Cortex of kidney (tissue), 1 donor: ENCODE measurements around the gene ADCY5.

ENCODE experiments used
- DNase-seq: peaks from one replicate; lab custom pipeline; 2025; lab: John Stamatoyannopoulos, UW

ADCY5 gene

DNA sequence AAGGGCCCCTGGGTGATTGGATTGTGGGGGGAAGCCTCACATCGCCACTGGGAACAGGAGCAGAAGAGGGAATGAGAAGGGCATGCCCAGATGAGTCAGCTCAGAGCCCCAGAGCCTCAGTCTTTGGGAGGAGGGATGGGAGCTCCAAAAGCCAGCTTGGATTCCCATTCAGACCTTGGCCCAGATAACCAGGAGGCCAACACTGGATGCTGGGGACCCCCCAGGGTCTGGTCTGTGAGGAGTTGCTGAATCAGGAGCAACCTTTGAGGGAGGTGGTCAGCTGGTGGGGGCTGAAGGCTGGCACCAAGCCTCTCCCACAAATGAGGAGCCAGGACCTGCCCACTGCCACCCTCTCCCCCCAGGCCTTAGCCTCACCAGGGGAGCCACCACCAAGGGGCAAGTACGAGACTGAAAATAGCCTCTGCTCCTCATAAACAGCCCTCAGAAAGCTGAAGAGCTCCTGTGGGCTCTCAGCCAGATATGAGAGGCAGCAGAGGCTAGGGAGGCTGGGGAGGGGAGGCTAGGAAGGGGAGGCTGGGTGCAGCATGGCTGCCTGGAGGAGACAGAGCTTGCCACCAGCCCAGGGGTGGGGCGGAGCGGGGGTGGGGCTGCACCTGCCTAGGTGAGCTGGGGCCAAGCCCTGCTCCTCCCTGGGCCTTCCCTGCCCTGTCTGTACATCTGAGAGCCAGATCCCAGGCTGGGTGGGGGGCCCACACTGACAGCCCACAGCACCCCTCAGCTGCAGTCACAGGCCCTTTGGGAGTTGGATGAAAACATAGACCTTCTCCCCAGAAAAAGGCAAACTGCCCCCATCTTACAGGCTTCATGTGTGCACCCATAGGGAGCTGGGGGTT is 147.3 kb downstream of the ADCY5 start:
- DNase-seq: no peak

GRCh38 chr3:123300583-123300982 is 148.3 kb downstream of the ADCY5 start:
- no peak for DNase-seq

DNA sequence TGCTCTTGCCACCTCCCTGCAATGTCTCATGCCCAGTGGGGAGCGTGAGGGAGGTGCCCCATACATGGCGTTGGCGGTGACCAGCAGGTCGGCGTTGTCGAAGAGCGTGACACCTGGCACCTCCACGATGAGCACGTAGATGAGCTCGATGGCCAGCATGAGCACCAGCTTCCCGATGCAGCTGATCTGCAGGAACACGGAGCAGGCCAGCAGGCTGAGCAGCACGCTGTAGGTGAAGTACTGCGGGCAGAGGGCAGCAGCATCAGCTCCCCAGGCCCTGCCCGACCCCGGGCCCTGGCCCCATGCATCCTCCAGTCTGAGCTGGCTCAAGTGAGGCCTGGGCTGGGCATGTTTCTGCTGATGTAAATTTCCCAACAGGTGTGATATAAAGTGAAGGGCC is 148.8 kb downstream of the ADCY5 start:
- no peak for DNase-seq

DNA sequence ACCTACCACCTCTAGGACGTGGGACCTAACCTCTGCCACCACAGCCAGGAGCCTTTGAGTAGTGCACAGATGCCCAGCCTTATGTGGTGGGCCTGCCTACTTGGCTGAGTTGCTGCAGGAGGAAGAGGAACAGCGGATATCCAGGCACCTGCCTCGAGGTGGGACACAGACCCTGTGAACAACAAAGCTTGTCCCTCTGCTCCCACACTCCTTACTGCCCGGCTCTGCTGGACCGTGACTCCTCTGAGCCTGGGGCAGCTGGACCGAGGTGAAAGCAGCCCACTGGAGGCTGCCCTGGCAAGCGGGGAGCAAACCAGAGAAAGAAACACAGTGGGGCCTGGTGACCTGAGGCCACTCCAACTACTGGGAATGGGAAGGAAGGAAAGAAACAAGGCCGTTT is 149.3 kb downstream of the ADCY5 start:
- no peak for DNase-seq

DNA sequence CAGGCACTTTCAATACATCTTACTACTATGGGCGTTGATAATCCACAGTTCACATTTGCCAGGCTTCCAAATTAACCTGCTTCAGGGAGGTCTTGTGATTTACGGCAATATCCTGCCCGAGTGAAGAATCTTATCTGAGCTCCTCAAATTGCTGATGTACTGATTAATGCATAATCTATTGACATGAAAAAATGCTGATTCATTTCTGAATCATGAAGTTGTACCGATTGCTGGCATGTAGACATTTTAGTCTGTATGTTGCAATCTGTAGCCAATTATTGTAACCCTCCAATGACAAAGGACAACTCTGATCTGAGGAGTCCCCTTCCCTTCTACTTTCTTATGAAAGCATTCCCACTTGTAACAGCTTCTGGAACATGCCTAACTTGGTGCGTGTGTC is 150.0 kb downstream of the ADCY5 start:
- DNase-seq: no peak

DNA sequence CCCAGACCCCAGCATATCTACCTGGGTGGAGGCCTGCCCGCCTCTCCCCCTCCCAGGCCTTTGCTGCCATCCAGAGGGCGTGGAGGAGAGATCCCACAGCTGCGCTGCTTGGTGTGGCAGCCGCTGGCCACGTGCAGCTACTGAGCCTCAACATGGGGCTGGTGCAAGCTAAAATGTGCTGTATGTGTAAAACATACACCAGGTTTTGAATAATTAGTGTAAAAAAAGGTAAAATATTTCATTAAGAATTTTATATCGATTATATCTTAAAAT is 151.3 kb downstream of the ADCY5 start:
- DNase-seq: no peak

DNA sequence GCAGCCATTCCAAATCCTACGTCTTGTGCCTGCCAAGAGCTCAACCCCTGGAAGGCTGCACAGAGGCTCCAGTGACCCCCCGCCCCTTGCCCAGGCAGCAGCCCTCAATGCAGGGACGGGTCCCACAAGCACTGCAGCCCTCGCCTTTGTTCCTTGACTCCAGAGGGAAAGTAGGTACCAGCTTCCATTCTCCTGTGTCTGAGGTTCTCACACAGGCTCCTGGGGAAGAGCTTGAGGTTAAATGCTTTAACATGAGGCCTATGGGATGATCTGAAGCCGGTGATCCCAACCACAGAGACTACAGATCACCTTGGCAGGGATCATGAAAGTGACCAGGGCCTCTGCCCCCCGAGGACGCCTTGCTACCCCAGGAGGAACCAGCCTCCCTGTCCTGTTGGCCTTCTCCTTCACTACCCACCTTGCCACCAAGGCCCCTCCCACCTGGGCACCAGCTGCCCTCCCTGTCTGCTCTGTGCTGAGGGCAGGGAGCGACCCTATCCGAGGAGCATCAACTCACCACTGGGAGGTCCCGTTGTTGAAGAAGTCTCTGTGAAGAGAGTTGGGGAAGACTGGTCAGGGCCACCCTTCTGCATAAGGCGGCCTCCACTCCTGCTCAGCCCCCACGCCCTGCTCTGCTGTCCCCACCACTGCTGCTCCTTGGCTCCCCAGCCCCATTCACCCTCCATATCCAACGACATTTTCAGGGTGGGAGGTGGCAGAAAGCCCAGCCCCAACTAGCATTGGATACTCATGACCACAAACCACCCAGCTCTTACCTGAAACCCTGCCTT is 151.9 kb downstream of the ADCY5 start:
- DNase-seq: no peak

DNA sequence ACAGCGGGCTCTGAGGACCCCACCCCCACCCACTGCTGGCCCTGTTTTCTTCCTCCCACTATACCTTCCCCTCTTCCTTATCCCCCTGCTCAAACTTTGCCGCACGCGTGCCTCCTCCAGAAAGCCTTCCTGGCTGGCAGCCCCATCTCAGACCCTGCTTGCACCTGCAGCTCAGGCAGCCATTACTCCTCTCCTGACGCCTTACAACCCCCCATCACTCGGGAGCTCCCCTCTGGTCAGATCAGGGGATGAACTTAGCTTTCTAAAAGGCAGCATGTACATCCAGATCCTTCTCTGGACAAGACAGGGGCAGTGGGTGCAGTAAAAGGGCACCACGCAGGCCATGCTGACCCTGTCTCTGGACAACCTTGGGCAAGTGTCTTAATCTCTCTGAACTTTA is 152.6 kb downstream of the ADCY5 start:
- no peak for DNase-seq

DNA sequence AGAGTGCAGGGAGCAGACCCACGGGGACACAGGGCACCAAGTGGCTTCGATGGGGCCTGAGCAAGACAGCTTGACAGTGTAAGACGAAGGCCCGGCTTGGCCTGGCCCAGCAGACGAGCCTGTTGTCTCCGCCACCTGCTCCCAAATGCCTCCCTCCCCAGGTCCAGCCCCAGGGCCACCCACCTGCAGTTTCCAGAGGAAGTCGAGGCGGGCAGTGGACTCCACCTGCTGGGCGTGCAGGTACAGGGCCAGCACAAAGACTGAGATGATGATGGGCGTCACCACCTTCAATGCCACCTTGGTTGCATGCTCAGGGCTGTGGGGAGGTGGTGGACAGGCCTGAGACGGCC is 153.0 kb downstream of the ADCY5 start:
- no peak for DNase-seq

DNA sequence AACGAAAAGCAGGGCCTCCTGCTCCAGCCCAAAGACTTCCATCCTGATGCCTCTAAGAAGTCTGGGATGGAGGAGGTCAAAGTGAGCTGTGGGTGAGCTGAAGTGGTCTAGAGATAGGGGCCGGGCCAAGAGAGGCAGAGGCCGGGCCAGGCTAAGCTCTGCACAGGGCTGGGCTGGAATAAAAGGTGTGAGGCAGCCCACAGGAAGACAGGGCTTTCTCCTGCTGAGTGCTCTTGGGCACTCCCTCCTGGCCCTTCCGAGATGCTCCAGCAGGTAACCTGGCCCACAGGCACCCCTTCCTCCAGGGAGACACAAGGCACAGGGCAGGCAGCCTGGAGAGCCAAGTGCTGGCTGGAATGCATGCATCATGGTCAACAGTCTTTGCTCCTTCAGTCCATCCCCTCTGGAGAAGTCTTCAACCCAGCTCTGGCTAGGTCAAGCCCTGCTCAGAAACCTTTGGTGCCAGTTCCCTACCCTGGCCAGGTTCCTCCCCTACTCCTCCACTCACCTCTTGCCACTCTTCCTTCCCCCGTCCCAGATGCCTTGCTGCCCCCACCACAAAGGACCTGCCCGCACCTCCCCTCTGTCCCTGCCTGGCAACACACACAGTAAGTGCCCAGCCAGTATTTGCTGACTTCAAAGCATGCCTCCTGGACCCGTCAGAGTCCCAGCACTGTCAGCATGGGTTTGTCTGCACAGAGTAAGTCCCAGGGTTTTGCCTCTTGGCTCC is 153.6 kb downstream of the ADCY5 start:
- no peak for DNase-seq

DNA sequence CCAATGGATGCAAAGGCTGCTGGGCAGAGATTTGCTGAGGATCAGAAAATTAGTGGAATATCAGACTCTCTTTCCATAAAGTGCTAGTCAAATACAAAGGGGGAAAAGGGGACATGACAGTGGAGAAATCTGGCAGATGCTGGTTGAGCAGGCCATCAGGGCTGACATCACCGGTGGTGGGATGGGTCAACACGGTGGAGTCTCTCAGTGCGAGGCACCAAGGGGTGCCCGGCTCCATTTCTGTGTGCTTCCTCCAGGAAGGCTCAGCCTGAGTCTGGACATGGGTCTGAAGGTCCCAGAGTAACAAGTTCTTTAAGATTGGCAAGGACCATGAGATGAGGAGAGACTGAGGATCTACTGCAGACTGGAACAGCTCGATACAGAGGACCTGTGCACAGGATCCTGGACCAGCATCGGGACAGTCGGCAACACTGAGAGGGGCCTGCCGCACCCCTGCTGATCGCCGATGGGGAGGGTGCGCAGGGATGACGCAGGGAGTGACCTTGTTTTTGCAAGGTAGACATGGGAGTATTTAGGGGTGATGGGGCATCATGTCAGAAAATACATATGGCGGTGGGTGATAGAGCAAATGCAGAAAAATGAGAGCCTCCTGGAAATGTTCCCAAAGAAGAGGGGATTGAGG is 154.5 kb downstream of the ADCY5 start:
- DNase-seq: no peak

DNA sequence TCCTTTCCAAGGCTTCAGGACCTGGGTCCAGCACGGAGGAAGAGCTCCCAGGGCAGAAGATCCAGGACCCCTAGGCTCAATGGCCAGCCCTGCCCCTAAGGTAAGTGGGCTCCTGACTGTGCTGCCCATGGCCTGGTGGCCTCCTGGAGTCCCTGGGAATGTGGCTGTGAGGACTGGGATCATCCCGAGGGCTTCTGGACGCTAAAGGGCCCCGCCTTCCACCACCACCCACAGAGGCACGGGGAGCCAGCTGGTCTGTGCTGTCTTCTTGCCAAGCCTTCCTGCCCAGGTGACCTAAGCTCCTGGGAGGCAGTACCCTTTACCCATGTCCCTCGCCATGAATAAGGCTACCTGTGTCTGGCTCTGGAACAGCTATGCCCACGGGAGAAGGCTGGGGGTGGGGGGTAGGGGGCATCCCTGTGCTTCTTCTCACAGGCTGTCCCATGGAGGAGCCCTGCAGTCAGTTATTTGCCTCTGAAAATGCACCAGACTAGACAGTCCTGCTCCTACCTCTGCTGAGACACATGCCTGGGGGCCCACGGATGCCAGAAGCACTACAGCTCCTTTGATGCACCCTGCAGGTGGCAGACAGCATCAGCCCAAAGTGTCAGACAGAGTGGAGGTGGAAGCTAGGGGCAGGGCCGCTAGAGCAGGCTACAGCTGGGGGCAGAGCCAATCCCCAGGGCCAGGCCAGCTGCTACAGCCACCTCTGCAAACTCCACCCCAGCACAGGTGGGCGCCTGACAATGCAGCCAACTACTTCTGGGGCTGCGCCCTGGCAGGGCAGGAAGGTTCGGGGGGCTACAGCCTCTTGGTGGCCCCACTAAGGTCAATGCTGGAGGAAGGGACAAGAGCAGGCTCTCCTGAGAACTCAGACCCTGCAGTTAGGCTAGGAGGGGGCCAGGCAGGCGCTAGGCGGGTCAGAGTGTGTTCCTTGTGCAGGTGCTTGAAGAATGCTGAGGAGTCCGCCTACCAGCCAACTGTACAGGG is 156.3 kb downstream of the ADCY5 start:
- DNase-seq: no peak

GRCh38 chr3:123291404-123291803 is 157.5 kb downstream of the ADCY5 start:
- DNase-seq: no peak

- DNase-seq: no peak
Observed at GRCh38 chr3:123290962-123291361, 157.9 kb downstream of the ADCY5 start.

GRCh38 chr3:123290107-123290930 is 158.6 kb downstream of the ADCY5 start:
- DNase-seq: no peak

DNA sequence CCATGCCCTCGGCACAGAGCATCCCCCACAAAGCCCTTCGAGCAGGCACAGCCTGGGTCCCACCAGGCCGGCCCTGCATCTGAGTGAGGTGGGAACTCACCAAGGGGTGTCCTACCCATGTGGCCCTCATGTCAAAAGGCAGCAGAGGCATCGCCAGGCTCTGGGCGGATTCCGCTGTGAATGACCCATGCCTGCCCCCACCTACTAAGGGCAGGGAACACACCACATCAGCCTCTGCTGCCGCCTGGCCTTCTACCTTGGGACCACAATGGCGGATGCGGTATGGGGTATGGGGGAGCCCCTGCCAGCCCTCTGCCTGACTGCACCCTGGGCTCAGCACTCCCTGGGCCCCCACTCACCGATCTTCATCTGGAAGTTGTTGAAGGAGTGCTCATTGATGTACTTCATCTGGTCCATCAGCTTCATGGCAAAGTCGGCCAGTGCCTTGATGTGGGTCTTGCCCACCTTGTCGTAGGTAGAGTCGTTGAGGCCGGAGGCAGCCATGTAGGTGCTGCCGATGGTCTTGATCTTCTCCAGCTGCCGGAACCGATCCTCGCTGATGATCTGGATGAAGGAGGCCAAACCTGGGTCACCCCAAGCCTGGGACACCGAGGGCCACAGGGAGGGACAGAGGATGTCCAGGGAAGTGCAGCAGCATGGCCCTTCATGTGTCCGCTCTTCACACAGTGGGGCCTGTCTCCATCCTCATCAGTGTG is 159.3 kb downstream of the ADCY5 start:
- DNase-seq: no peak

DNA sequence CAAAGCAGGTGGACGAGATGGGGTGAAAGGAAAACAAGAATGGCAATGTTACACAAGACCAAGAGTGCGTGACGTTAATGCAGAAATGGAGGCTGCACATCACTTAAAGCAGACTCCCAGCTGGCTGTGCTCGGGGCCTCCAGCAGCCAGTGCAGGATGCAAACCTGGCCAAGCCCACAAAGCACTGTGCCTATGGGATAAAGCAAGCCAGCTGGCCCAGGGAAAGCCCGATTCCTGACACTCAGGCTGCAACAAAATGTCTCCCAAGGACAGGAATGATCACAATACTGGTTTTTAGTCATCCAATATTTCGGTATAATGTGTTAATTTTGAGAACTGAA is 161.0 kb downstream of the ADCY5 start:
- DNase-seq: no peak

DNA sequence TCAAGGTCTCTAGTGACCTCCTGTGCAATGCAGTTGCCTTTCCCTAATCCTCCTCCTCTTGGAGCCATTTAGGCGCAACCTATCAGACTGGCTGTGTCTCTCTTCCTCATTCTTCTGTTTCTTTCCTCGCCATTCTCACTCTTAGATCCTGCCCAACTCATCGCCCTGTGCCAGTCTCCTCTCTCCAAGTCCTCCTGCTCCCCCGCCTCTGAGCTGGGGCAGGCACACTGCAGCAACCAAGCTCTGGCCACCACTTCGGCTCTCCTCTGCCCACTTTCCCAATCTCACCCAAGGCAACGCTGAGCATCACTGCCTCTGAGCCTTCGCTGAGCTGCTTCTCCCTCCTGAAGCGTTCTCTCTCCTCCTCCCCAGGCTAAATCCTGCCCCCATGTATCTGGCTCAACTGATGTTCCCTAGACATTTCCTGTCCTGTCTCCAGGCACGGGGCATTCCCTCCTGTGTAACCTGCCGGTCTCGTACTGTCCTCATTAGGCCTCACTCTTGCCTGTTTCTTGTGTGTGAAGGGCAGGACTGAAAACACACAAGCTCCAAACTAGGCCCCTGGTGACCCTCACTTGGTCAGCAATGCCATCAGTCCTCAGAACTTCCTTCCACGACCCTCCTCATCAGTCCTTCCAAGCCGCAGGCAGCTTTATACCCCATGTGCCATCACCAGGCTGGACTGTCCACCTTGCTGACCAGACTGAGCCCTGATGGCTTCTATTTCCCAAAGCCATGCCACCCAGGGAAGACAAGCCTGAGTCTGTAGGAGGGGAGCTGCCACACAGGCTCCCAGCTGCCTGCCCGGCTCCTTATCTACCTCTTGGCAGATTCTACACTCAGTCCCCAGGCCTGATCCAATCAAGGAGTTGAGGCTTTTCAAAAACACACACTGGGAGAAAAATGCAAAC is 161.6 kb downstream of the ADCY5 start:
- DNase-seq: no peak
